NB4 (cell line): Measurements from ENCODE around the gene REL.

Experiments used
- DNase-seq: peaks from one replicate; pipeline ENCODE4 v3.0.0; 2010; ENCODE audit warnings: low read depth
- H3K4me3 ChIP-seq: one replicate; pipeline ENCODE4 v1.5.1; 2011; ENCODE audit warnings: mild to moderate bottlenecking, low read depth, low read length, moderate library complexity
- CTCF ChIP-seq: IDR thresholded peaks from one replicate; pipeline ENCODE4 v1.5.1; 2012; ENCODE audit warnings: low read depth, low read length
- MAX ChIP-seq: IDR thresholded peaks from 2 replicates; pipeline ENCODE4 v1.6.1; 2011; ENCODE audit warnings: low read depth, low read length
- MYC ChIP-seq: IDR thresholded peaks from 2 replicates; pipeline ENCODE4 v1.6.1; 2011; ENCODE audit warnings: low read depth, low read length
- POLR2A ChIP-seq: IDR thresholded peaks from 2 replicates; pipeline ENCODE4 v1.6.1; 2011; ENCODE audit warnings: mild to moderate bottlenecking; ENCODE audit not compliant: insufficient read length; ENCODE audit errors: extremely low read depth

REL gene

GRCh38 chr2:60964651-60965498 is 83.5 kb downstream of the REL start:
- DNase-seq: peak; percentile 27
- H3K4me3 ChIP-seq: no peak overlapping the region
- TF ChIP-seq CTCF (no peak), POLR2A (no peak), MYC (no peak), MAX (no peak)

GRCh38 chr2:60965499-60965785 is 84.1 kb downstream of the REL start:
- TF ChIP-seq MAX (no peak), POLR2A (no peak), MYC (no peak), CTCF (no peak)

GRCh38 chr2:60966507-60967405 is 85.4 kb downstream of the REL start:
- DNase-seq: no peak
- TF ChIP-seq POLR2A (no peak), MAX (no peak), MYC (no peak), CTCF (no peak)
- no peak overlapping the region for H3K4me3 ChIP-seq

More at GRCh38 chr2:60965499-60965785, 84.1 kb downstream of the REL start:
- DNase-seq: no peak
- H3K4me3 ChIP-seq: no peak overlapping the region

GRCh38 chr2:60972889-60973656 is 91.7 kb downstream of the REL start:
- H3K4me3 ChIP-seq: no peak overlapping the region
- no peak for TF ChIP-seq CTCF
- DNase-seq: no peak

- no peak overlapping the region for H3K4me3 ChIP-seq
- no peak for TF ChIP-seq POLR2A
- no peak for TF ChIP-seq MAX
- no peak for TF ChIP-seq CTCF
- TF ChIP-seq MYC: no peak
- no peak for DNase-seq
Observed at GRCh38 chr2:60973705-60974104, 92.3 kb downstream of the REL start.
